GM23248 (cell line): Measurements from ENCODE around the gene DUSP10. TPM values are rescaled to one million over a fixed set of nuclear protein-coding genes. Genes with fewer than 3 reads are reported as not detected.

Source experiments
- DNase-seq: peaks from one replicate; pipeline ENCODE4 v3.0.0-alpha.2; 2015
- H2AFZ ChIP-seq: fragments of 200-600 bp; sonication (generic); 2 replicates; pipeline ENCODE4 v1.6.1; 2016; ENCODE audit warnings: antibody characterized with exemption
- H3F3A ChIP-seq: fragments of 200-600 bp; sonication (generic); 2 replicates; pipeline ENCODE4 v1.6.1; 2016; ENCODE audit warnings: mild to moderate bottlenecking, antibody characterized with exemption, mixed run types; ENCODE audit not compliant: insufficient read depth
- H3K27ac ChIP-seq: fragments of 200-600 bp; sonication (generic); 2 replicates; pipeline ENCODE4 v1.5.1; 2016; ENCODE audit warnings: mild to moderate bottlenecking
- H3K27me3 ChIP-seq: fragments of 200-600 bp; sonication (generic); replicated peaks from 2 replicates; pipeline ENCODE4 v1.6.1; 2016; ENCODE audit warnings: mild to moderate bottlenecking; ENCODE audit not compliant: insufficient read depth
- H3K36me3 ChIP-seq: fragments of 200-600 bp; sonication (generic); 2 replicates; pipeline ENCODE4 v1.6.1; 2016; ENCODE audit warnings: low read depth, mild to moderate bottlenecking
- H3K4me1 ChIP-seq: fragments of 200-600 bp; sonication (generic); 2 replicates; pipeline ENCODE4 v1.6.1; 2016; ENCODE audit warnings: mild to moderate bottlenecking; ENCODE audit not compliant: insufficient read depth
- H3K4me2 ChIP-seq: fragments of 200-600 bp; sonication (generic); one replicate; pipeline ENCODE4 v1.6.1; 2016; ENCODE audit warnings: mild to moderate bottlenecking; ENCODE audit not compliant: unreplicated experiment
- H3K4me3 ChIP-seq: fragments of 200-600 bp; sonication (generic); 2 replicates; pipeline ENCODE4 v1.5.1; 2016; ENCODE audit warnings: mild to moderate bottlenecking
- H3K79me2 ChIP-seq: fragments of 200-600 bp; sonication (generic); 2 replicates; pipeline ENCODE4 v1.6.1; 2016; ENCODE audit warnings: mild to moderate bottlenecking; ENCODE audit not compliant: insufficient read depth
- H3K9ac ChIP-seq: fragments of 200-600 bp; sonication (generic); 2 replicates; pipeline ENCODE4 v1.6.1; 2016; ENCODE audit warnings: mild to moderate bottlenecking
- H3K9me2 ChIP-seq: fragments of 200-600 bp; sonication (generic); 2 replicates; pipeline ENCODE4 v1.6.1; 2016; ENCODE audit warnings: mixed run types, mild to moderate bottlenecking, moderate library complexity; ENCODE audit not compliant: insufficient read depth
- H3K9me3 ChIP-seq: fragments of 200-600 bp; sonication (generic); one replicate; pipeline ENCODE4 v1.6.1; 2017; ENCODE audit warnings: low read depth
- H4K20me1 ChIP-seq: fragments of 200-600 bp; sonication (generic); 2 replicates; pipeline ENCODE4 v1.6.0; 2016; ENCODE audit not compliant: insufficient read depth
- EZH2 ChIP-seq: fragments of 200-600 bp; sonication (generic); IDR thresholded peaks from 2 replicates; pipeline ENCODE4 v1.6.1; 2018; ENCODE audit warnings: antibody characterized with exemption, mild to moderate bottlenecking; ENCODE audit not compliant: insufficient read depth, poor library complexity, severe bottlenecking
- EZH2phosphoT487 ChIP-seq: fragments of 200-600 bp; sonication (generic); IDR thresholded peaks from 2 replicates; pipeline ENCODE4 v1.6.1; 2018; ENCODE audit warnings: antibody characterized with exemption, moderate library complexity, mild to moderate bottlenecking, low read depth; ENCODE audit not compliant: insufficient read depth
- WGBS, 2 experiments: methylation state at CpG; one replicate each; pipeline ENCODE4 v1.1.6; 2015 to 2017; ENCODE audit warnings: low lambda C conversion rate in 2 of 2, low coverage in 1 of 2; ENCODE audit errors: missing lambda C conversion rate in 2 of 2; 5-methylcytosine and 5-hydroxymethylcytosine counted together
- in situ Hi-C: fragments of 300-500 bp; cut with MboI; formaldehyde crosslinking; loops from 2 replicates; pipeline ENCODE4 v1.15.0; 2020
- polyA plus RNA-seq: library from polyadenylated mRNA; unstranded; fragments of >200 nt; fragmentation: Nextera tagmentation; extraction: Ambion mirVana; gene quantifications from 2 replicates; pipeline ENCODE4 v1.2.1, GENCODE V29; 2016
- total RNA-seq: library from RNA; depleted of rRNA; stranded (reverse); fragments of >200 nt; shearing (Covaris generic); gene quantifications from 2 replicates; pipeline ENCODE4 v1.2.3, GENCODE V29; 2014

The DUSP10 gene
- total and polyA plus RNA-seq, 2 experiments from 2014 or later = 10.5 to 16.4 TPM

- H3F3A ChIP-seq = no peaks in the 10 kb centered on the region
- TF ChIP-seq EZH2phosphoT487 (no peak), EZH2 (no peak)
- no peaks in the 10 kb centered on the region for H3K36me3 ChIP-seq
- no peaks in the 10 kb centered on the region for H3K27me3 ChIP-seq
- in situ Hi-C loops = no loop called here
- H3K9me2 ChIP-seq = no peaks in the 10 kb centered on the region
- no peak overlapping the region for H3K27ac ChIP-seq
- 93 to 97% methylated on average over 1 of the region's 1 CpG for WGBS, 2 experiments
- DNase-seq = no peak
- no peak overlapping the region for H3K9ac ChIP-seq
- H3K79me2 ChIP-seq = no peaks in the 10 kb centered on the region
- no peak overlapping the region for H3K4me2 ChIP-seq
- H2AFZ ChIP-seq = no peak overlapping the region
- no peaks in the 10 kb centered on the region for H4K20me1 ChIP-seq
- no peak overlapping the region for H3K4me3 ChIP-seq
- no peaks in the 10 kb centered on the region for H3K4me1 ChIP-seq
- no peaks in the 10 kb centered on the region for H3K9me3 ChIP-seq
Measured at GRCh38 chr1:221678014-221678413, 63.9 kb downstream of the DUSP10 start.

GRCh38 chr1:221675880-221676800, 65.7 kb downstream of the DUSP10 start:
- no peaks in the 10 kb centered on the region for H3K27me3 ChIP-seq
- TF ChIP-seq EZH2phosphoT487 (no peak), EZH2 (no peak)
- in situ Hi-C loops = no loop called here
- H3K79me2 ChIP-seq = no peaks in the 10 kb centered on the region
- H3K4me3 ChIP-seq = no peak overlapping the region
- H2AFZ ChIP-seq = no peak overlapping the region
- no peaks in the 10 kb centered on the region for H3K9me3 ChIP-seq
- H3K4me2 ChIP-seq = no peak overlapping the region
- H3K27ac ChIP-seq = no peak overlapping the region
- H3K4me1 ChIP-seq = peaks cover 14% of the 10 kb centered on the region
- no peak for DNase-seq
- peaks cover 11% of the 10 kb centered on the region for H3F3A ChIP-seq
- no peak overlapping the region for H3K9ac ChIP-seq
- no peaks in the 10 kb centered on the region for H4K20me1 ChIP-seq
- WGBS, 2 experiments = 92 to 96% methylated on average over 5 of the region's 5 CpGs
- H3K9me2 ChIP-seq = no peaks in the 10 kb centered on the region
- H3K36me3 ChIP-seq = no peaks in the 10 kb centered on the region

DNA sequence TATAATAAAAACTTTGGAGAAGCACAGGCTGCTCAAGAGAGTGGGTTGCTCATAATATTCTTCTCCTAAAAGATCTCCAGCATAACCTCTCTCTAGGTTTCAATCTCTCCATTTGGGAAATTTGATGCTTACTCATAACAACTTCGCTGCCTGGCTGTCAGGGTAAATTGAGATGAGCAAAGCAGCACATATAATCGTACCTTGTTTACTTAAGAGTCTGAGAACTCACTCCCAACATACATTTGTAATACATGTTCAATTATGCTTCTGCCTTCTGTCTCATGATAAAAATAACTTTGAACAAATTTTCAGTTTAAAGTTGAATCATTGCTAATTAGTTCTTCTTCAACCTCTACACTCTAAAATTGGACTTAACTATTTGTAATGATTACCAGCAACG, 68.9 kb downstream of the DUSP10 start:
- Histone ChIP-seq H3K79me2 (no peaks in the 10 kb centered on the region), H3K4me3 (no peak overlapping the region), H3K36me3 (no peaks in the 10 kb centered on the region), H3F3A (peaks cover 19% of the 10 kb centered on the region), H2AFZ (no peak overlapping the region), H3K9me2 (no peaks in the 10 kb centered on the region), H3K27me3 (no peaks in the 10 kb centered on the region), H3K4me2 (no peak overlapping the region), H3K9ac (no peak overlapping the region), H3K27ac (no peak overlapping the region), H3K9me3 (no peaks in the 10 kb centered on the region), H3K4me1 (peaks cover 28% of the 10 kb centered on the region), H4K20me1 (no peaks in the 10 kb centered on the region)
- no peak for DNase-seq
- no peak for TF ChIP-seq EZH2
- TF ChIP-seq EZH2phosphoT487 = no peak
- in situ Hi-C loops = no loop called here
- WGBS, 2 experiments = 51 to 56% methylated on average over 3 of the region's 3 CpGs

- H3K9ac ChIP-seq = no peak overlapping the region
- WGBS, 2 experiments = 57 to 75% methylated on average over 2 of the region's 2 CpGs
- TF ChIP-seq EZH2 = no peak
- no peak for TF ChIP-seq EZH2phosphoT487
- peak; percentile 63 for DNase-seq
- no peaks in the 10 kb centered on the region for H3K27me3 ChIP-seq
- H3K4me2 ChIP-seq = peak overlapping the region; percentile 21
- no peaks in the 10 kb centered on the region for H3K79me2 ChIP-seq
- no peak overlapping the region for H3K27ac ChIP-seq
- H3K9me3 ChIP-seq = no peaks in the 10 kb centered on the region
- in situ Hi-C loops = no loop called here
- H4K20me1 ChIP-seq = no peaks in the 10 kb centered on the region
- no peaks in the 10 kb centered on the region for H3K36me3 ChIP-seq
- H3F3A ChIP-seq = peaks cover 19% of the 10 kb centered on the region
- H3K4me3 ChIP-seq = no peak overlapping the region
- H3K9me2 ChIP-seq = no peaks in the 10 kb centered on the region
- H3K4me1 ChIP-seq = peaks cover 35% of the 10 kb centered on the region
- H2AFZ ChIP-seq = no peak overlapping the region
Measured at GRCh38 chr1:221672239-221672645, 69.6 kb downstream of the DUSP10 start.
